A673 (cell line): ENCODE results near the gene SP140L. TPM values are rescaled to one million over a fixed set of nuclear protein-coding genes. Genes with fewer than 3 reads are reported as not detected.
A peak's percentile ranks its signal among the peaks of the same experiment; 100 is the strongest.

ENCODE experiments used
- BruUV-seq: library from RNA; stranded (reverse); fragments of 400-500 nt; replicated peaks from 2 replicates; lab custom pipeline; 2021; lab: Mats Ljungman, UMichigan
- CTCF ChIA-PET: fragments of 300-600 bp; sonication (Branson Sonifier 250); formaldehyde crosslinking; loops from one replicate; lab custom pipeline; 2022; ENCODE audit warnings: antibody characterized with exemption; lab: Charles Lee
- POLR2A ChIA-PET: fragments of 300-600 bp; sonication (Branson Sonifier 250); formaldehyde crosslinking; loops from one replicate; lab custom pipeline; 2022; ENCODE audit warnings: antibody characterized with exemption; ENCODE audit not compliant: low non-redundant PET; lab: Charles Lee
- DNase-seq: peaks from one replicate; pipeline ENCODE4 v3.0.0-alpha.2; 2015; ENCODE audit warnings: low spot score
- H3K27ac ChIP-seq: fragments of 200-600 bp; sonication (generic); 2 replicates; pipeline ENCODE4 v1.5.1; 2016; ENCODE audit warnings: mixed run types, low read depth, mild to moderate bottlenecking, mixed read lengths, antibody characterized with exemption, low read length; ENCODE audit not compliant: poor library complexity, severe bottlenecking
- H3K27me3 ChIP-seq: fragments of 200-600 bp; sonication (generic); replicated peaks from 2 replicates; pipeline ENCODE4 v1.6.1; 2017; ENCODE audit warnings: mixed run types, low read depth, mild to moderate bottlenecking, mixed read lengths, antibody characterized with exemption, low read length; ENCODE audit not compliant: insufficient read depth, poor library complexity
- H3K36me3 ChIP-seq: fragments of 200-600 bp; sonication (generic); 2 replicates; pipeline ENCODE4 v1.6.1; 2016; ENCODE audit warnings: mixed run types, mild to moderate bottlenecking, mixed read lengths, antibody characterized with exemption, low read length; ENCODE audit not compliant: insufficient read depth, poor library complexity, severe bottlenecking
- H3K4me1 ChIP-seq: fragments of 200-600 bp; sonication (generic); 2 replicates; pipeline ENCODE4 v1.6.1; 2017; ENCODE audit warnings: mixed run types, mild to moderate bottlenecking, mixed read lengths, antibody characterized with exemption, low read length; ENCODE audit not compliant: insufficient read depth, poor library complexity, severe bottlenecking
- H3K4me3 ChIP-seq: fragments of 200-600 bp; sonication (generic); 2 replicates; pipeline ENCODE4 v1.5.1; 2016; ENCODE audit warnings: low read depth, mixed run types, mild to moderate bottlenecking, mixed read lengths, low read length; ENCODE audit not compliant: poor library complexity, severe bottlenecking
- H3K9me3 ChIP-seq: fragments of 200-600 bp; sonication (generic); 2 replicates; pipeline ENCODE4 v1.6.1; 2016; ENCODE audit warnings: mixed run types, low read depth, mild to moderate bottlenecking, mixed read lengths, antibody characterized with exemption, low read length; ENCODE audit not compliant: poor library complexity, severe bottlenecking
- CTCF ChIP-seq: fragments of 300-800, 200-600 bp; sonication (generic); conservative IDR thresholded peaks from 2 replicates; pipeline ENCODE4 v1.5.1; 2017; ENCODE audit warnings: low read depth, mild to moderate bottlenecking, antibody characterized with exemption, low read length, moderate library complexity, mixed read lengths
- EZH2 ChIP-seq: fragments of 200-600 bp; sonication (generic); IDR thresholded peaks from 2 replicates; pipeline ENCODE4 v1.6.1; 2017; ENCODE audit warnings: borderline replicate concordance, low read depth, mild to moderate bottlenecking, mixed read lengths, antibody characterized with exemption, low read length; ENCODE audit not compliant: poor library complexity, severe bottlenecking
- intact Hi-C: fragments of 100-400 bp; cut with micrococcal nuclease; formaldehyde crosslinking; loops from one replicate; pipeline ENCODE4 v1.10.0; 2022; ENCODE audit not compliant: unreplicated experiment
- total RNA-seq: library from RNA; stranded (reverse); gene quantifications from 2 replicates; pipeline ENCODE4 v1.2.3, GENCODE V29; 2021

The SP140L gene
- total RNA-seq, 1 experiment from 2014 or later, result 0.37 TPM

GRCh38 chr2:230321031-230321430 lies 6.0 kb upstream of the SP140L start:
- Histone ChIP-seq H3K36me3 (no peaks in the 10 kb centered on the region), H3K9me3 (no peaks in the 10 kb centered on the region), H3K4me3 (no peak overlapping the region), H3K27me3 (no peaks in the 10 kb centered on the region), H3K4me1 (no peaks in the 10 kb centered on the region), H3K27ac (no peak overlapping the region)
- DNase-seq, result no peak
- ChIA-PET CTCF (no interaction called here), POLR2A (no interaction called here)
- intact Hi-C loops, result no loop called here
- BruUV-seq, result no TSS peak
- TF ChIP-seq EZH2 (no peak), CTCF (no peak)

GRCh38 chr2:230322561-230323384 lies 4.2 kb upstream of the SP140L start:
- intact Hi-C loops, result no loop called here
- no peak overlapping the region for H3K27ac ChIP-seq
- ChIA-PET CTCF (interaction anchor here (0.5 to 0.6 kb wide), 2 partner anchors 671 to 1413 kb away, joined by 3 to 6 read pairs; no protein-coding TSS in a partner anchor), POLR2A (no interaction called here)
- no peaks in the 10 kb centered on the region for H3K36me3 ChIP-seq
- no TSS peak for BruUV-seq
- TF ChIP-seq CTCF (no peak), EZH2 (no peak)
- no peaks in the 10 kb centered on the region for H3K9me3 ChIP-seq
- H3K4me1 ChIP-seq, result no peaks in the 10 kb centered on the region
- H3K4me3 ChIP-seq, result no peak overlapping the region
- no peaks in the 10 kb centered on the region for H3K27me3 ChIP-seq
- no peak for DNase-seq

- BruUV-seq, result no TSS peak
- H3K9me3 ChIP-seq, result no peaks in the 10 kb centered on the region
- no peak for TF ChIP-seq EZH2
- 0 out of 2 replicates have a peak, but pooled peaks have one; percentile 23 for TF ChIP-seq CTCF
- ChIA-PET CTCF (no interaction called here), POLR2A (no interaction called here)
- H3K27me3 ChIP-seq, result no peaks in the 10 kb centered on the region
- no peak overlapping the region for H3K27ac ChIP-seq
- no peaks in the 10 kb centered on the region for H3K36me3 ChIP-seq
- H3K4me1 ChIP-seq, result no peaks in the 10 kb centered on the region
- H3K4me3 ChIP-seq, result no peak overlapping the region
- no peak for DNase-seq
- intact Hi-C loops, result no loop called here
These were observed 3.4 kb upstream of the SP140L start for GRCh38 chr2:230323385-230324106.
